Measurements from ENCODE around the gene EARS2.

- no peak for TF ChIP-seq EZH2 (IDR thresholded peaks at IDR 0.05; ENCODE audit: low read length, missing control alignments)
- no peak for TF ChIP-seq CTCF (conservative IDR thresholded peaks at IDR 0.05 in 1 of 2, IDR thresholded peaks at IDR 0.05 in 1 of 2; ENCODE audit: low read depth in 1 of 2, low read length in 2 of 2)
Measured at GRCh38 chr16:23561586-23561985, 4.4 kb upstream of the EARS2 start.

Data from fibroblast of lung (primary cell).